EL (cell line): ENCODE measurements around the gene ENTREP3.
"Not testable (repeated sequence)": the region's sequence is repeated elsewhere in the genome, so short reads cannot be mapped to it uniquely, and the experiment has no call there.

Experiments
- DNase-seq: peaks from one replicate; pipeline ENCODE4 v3.0.0-alpha.2; 2016

The ENTREP3 gene

GRCh38 chr1:155220211-155220965 lies 34.9 kb downstream of the ENTREP3 start:
- not testable (repeated sequence) for DNase-seq

DNA sequence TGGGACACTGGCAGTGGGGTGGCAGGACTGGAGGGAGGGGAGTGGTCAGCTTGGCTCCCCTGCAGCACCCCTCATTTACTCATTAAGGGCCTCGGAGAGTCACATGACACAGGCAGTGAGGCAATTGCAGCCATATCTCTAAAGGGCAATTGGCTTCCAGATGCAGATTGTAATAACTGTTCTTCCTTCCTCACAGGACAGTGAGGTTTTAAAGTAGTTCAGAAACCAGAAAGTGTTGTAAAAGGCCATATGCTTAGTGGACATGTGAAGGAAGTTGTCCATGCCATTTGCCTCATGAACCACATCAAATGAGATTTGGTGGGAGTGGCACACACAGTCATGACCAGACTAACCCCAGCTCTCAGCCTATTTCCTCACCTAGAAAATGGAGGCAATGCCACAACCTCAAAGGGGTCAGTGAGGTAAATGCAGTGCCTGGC lies 35.7 kb downstream of the ENTREP3 start:
- DNase-seq = peak; percentile 45

DNA sequence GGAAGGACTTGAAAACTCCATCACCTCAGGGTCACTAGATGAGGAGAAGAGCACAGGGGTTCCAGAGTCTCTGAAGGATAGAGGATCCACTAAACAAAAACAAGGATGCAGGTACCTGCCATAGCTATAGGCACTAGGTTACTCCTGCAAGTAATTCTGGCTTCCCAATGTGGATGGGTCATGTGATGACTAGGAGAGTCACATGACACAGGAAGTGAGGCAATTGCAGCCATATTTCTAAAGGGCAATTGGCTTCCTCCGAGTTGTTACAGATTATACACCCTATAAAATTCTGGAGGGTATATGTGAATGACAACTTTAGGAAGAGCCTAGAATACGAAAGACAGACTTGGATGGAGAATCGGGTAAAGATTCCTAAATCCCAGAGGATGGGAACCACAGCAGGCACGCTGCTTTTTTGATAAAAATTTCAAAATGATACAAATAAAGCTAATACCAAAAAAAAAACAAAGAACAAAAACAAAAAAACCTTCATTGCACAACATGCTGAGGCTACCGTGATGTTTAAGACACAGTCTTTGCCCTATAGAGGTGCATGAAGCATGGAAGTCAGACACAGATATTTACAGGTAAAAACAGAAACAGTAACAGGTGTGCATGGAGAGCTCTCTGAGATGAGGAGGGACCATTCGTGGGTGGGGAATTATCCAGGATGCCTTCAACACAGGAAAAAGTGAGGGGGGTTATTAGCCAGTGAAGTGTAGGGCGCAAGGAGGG lies 36.3 kb downstream of the ENTREP3 start:
- DNase-seq = peak; percentile 76

- not testable (repeated sequence) for DNase-seq
Observed at GRCh38 chr1:155214702-155215101, 40.6 kb downstream of the ENTREP3 start.

- DNase-seq = not testable (repeated sequence)
Observed at GRCh38 chr1:155212051-155212440, 43.2 kb downstream of the ENTREP3 start.

GRCh38 chr1:155211381-155212050 lies 43.8 kb downstream of the ENTREP3 start:
- not testable (repeated sequence) for DNase-seq

- DNase-seq = no peak
Observed at GRCh38 chr1:155210314-155211104, 44.8 kb downstream of the ENTREP3 start.

DNA sequence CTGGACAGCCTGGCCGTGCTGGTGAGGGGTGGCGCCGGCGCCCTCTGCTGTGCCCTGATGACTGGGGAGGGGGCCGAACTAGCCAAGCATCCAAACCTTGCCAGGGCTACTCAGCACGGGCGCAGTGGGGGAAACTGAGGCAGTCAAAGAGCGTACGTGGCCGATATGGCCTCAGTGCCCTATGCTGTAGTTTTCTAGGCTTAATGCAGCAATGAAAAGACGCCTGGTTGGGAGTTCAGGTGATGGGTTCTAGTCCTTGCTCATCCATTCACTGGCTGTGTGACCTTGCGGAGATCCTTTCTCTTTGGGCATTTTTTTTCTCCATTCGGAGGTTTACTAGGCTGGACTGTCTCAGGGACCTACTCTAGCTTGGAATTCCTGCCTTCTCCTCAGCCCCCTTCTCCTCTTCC lies 46.0 kb downstream of the ENTREP3 start:
- no peak for DNase-seq

DNA sequence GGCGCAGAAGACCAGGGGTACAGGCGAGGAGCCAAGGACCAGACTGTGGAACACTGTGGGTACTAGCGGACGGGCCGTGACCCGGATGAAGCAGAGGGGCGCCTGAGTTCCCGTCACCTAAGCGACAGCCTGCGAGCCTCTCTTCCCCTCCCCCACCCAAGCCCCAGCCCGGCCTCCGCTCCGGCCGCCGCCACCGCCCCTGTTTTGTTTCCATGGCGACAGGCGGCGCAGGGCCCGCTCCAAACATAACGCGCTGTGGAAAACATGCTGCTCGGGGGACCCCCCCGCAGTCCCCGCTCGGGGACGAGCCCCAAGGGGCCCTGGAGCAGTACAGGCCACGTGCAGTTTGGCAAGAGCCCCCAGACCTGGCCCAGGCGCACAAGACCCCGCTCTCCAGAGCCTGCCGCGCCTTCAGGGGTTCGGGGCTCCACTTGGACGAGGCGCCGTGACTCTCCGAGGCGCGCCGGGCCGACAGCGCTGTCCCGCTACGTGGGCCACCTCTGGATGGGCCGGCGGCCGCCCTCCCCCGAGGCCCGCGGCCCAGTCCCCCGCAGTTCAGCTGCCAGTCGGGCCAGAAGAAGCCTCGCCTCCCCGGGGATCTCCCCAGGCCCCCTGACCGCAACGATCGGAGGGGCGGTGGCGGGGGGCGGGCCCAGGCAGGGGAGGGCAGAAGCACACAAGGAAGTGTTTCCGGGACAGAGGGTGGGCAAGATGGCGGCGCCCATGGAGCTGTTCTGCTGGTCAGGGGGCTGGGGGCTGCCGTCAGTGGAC lies 46.6 kb downstream of the ENTREP3 start, which contains the start of gene MTX1:
MTX1 (plus strand) TSS at position 155 of the 771 bp plus-strand sequence; CDS start at position 265, 110 bp downstream.
- DNase-seq = peak; percentile 82

DNA sequence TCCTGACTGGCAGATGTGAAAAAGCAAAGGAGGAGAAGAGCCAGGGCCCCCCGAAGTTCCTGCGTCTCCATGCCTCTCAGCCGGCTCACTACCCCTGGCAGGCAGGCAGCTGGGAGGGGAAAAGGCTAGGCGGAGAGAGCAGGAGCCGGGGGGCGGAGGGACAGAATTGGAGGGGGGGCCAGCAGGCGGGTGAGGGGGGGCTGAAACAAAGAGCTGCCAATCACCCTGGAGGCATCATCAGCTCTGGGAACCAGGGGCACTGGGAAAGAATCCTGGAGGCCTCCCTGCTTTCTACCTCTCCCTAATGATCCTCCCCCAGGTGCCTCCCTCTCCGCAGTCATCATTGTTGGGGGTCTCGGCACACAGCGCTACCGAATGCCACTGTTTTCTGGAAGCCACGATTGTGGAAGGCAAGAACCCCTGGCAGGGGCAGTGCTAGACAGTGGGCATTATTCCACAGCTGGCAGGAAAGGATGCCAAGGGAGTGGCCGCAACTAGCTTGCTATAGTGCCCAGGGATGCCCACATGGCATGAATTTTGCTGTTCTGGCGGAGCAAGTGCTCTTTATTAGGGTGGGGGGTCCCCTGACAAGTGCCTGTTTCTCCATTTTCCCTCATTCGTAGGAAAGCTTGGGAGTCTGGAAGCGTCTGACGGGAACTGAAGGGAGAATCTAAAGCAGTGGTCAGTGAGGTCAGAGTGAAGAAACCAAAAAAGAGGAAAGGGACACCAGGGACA lies 47.3 kb downstream of the ENTREP3 start, which contains the start of gene THBS3:
THBS3 (minus strand) TSS at position 92 of the 735 bp plus-strand sequence; CDS start at position 71, 21 bp downstream.
- DNase-seq = peak; percentile 41

DNA sequence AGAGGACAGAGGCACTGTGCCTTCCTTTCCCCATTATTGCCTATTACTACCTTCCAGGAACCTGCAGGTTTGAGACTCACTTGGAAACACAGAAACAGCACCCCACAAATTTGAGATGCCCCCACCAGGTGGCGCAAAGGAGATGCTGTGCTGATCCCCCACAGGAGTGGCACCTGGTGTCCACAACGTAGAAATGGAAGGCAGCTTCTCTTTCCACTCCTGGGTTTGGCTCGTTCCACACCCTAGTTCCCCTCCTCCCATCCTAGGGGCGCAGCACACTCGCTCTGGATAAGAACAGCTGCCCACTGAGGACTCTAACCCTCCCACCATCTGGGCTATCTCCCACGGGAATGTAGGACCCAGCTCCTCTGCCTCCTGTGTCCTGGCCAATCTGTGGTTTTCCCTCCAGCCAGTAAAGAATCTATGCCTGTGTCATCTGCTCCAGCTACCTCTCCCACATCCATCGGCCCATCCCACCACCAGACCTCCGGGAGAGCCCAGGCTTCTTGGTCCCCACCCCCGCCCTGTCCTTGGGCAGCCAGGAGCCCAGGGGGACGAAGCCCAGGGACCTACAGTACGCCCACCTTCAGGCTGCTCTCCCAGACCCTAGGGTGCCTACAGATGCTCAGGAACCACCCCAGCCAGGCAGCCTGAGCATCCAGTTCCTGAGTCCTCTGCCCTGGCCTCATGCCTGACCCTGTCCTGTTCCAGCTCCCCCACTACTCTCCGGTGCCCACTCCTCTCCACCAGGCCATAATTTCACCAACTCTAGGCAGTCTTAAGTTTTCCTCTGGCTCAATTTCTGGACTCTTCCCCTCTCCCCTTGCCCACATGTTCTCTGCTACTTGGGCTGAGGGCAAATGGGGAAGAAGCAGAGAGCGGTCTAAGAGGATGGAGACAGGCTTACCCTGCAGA lies 48.1 kb downstream of the ENTREP3 start:
- DNase-seq = peak; percentile 82

DNA sequence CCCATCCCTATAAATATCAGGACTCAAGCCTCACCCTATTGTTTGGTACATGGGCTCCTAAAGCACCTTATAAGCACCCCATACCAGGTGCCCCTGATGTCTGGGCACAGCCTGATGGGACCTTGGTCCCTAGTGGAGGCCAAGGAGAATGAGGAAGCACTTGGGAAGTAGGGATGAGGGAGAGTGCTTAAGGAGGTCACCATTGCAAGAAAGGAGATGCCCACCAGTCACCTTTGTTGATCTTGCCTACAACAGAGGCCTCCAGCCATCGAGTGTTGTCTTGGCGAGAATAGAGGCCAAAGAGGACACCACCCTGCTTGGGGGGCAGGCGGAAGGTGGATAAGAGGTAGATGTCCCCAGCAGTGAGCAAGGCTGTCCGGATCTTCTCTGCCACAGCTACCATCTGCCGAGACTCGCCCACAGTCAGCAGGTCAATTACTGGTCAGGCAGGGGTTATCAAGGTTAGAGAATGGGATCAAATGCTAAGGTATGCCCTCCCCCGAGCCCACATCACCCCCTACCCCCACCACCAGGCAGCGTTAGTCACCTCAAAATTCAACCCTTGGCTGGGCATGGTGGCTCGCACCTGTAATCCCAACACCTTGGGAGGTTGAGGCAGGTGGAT lies 49.2 kb downstream of the ENTREP3 start:
- no peak for DNase-seq

DNA sequence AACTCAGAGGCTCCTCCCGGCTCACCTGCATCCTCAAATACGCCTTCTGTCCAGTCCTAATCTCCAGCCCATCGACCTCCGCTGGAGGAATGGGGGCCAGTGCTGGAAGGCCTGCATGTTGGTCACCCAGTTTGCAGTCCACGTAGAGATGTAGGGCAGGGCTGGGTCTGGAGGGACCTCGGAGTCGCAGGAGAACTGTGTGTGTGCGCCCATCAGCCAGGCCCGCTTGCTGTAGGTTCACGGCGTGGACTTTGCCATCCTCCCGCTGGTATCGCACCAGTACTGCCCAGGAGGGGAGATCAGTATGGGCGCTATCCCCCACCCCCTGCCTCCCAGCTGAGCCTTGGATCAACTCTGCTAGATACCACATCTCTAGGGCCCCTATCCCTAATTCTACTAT lies 50.2 kb downstream of the ENTREP3 start:
- no peak for DNase-seq

DNA sequence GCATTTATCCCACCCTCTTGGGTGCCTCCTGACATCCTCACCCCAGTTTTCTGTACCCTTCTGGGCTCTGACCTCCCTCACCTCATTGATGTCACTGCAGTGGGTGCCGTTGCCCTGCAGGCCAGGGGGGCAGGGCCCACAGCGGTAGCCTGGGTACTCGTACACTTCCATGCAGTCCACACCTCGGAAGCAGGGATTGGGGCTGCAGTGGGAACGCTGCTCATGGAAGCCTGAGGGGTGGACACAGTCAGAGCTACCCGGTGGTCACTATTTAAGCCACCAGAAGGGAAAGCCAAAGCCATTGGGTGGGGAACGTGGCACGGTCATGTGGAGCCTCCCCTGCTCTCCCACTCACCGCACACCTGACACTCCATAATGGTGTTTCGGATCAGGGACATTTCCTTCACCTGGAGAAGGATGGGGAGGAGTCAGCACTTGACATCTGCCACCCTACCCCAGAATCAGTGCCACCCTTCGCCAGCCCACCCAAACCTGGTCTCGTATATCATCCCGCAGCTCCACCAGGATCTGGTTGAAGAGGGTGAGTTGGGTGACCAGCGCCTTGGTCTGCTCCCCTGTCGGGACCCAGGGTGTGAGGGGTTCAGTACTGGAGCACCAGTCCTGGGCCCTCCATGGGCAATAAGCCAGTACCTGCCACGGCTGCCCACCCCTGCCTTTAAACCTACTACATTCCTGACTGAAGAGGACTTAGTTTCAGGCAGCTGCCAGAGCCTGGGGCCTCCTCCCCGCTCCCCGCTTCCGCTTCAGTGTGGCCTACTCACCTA lies 52.4 kb downstream of the ENTREP3 start:
- no peak for DNase-seq

DNA sequence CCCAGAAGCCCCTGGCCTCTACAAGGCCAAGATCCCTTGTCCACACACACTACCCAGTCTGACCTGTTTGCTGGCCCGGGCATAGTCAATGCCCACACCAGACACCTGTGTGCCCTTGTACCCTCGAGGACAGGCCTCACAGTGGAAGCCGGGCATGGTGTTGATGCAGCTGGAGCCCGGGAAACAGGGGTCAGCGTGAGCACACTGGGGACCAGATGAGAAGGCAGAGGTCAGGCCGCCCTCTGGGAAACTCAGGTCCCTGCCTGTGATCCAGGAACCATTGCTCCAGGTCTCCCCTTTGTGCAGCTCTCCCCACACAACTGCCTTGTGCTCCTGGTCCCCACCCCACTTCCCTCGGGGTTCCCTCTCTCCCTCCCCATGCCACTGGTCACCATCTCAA lies 53.1 kb downstream of the ENTREP3 start:
- DNase-seq = no peak

DNA sequence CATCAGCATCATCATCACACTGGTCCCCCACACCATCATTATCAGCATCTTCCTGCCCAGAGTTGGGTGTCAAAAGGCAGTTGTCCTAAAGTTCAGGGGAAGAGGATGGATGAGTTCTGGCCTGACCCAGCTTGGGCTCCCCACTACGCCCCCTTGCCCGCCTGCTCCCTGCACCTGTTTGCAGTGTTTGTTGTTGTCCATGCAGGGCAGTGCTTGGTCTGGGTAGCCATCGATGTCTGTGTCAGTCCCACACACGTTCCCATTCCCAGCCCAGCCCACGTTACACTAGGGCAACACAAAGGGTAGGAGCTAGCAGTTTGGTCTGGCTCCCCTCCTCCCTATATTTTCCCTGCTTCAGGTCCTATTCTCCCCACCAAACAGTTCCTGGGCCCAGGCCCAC lies 54.4 kb downstream of the ENTREP3 start:
- DNase-seq = no peak

GRCh38 chr1:155199792-155200191 lies 55.5 kb downstream of the ENTREP3 start:
- no peak for DNase-seq

GRCh38 chr1:155198547-155198906 lies 56.8 kb downstream of the ENTREP3 start:
- DNase-seq = no peak
